ENCODE results near the gene GNB1L. TPM values are rescaled to one million over a fixed set of nuclear protein-coding genes. Genes with fewer than 3 reads are reported as not detected.

GNB1L gene
- total and polyA plus RNA-seq, 10 of the 15 experiments (the other 5 are each of a cell fraction or from before 2014, with no cell fraction given) = 0.21 to 19.4 (median 6.8) TPM

- Histone ChIP-seq H3K27me3 (replicated peaks in 1 of 2; ENCODE audit: control insufficient read depth in 2 of 2, insufficient read depth in 2 of 2, low read length in 1 of 2) (no peaks in the 10 kb centered on the region), H3K4me1 (ENCODE audit: control insufficient read depth, insufficient read depth, low read length) (no peaks in the 10 kb centered on the region), H3K4me3 (no peak overlapping the region), H4K20me1 (ENCODE audit: control insufficient read depth, insufficient read depth) (no peaks in the 10 kb centered on the region), H3K9me3 (replicated peaks; ENCODE audit: control insufficient read depth, insufficient read depth, low read length) (no peaks in the 10 kb centered on the region), H3K27ac (ENCODE audit: control insufficient read depth, insufficient read depth) (no peak overlapping the region), H3K4me2 (ENCODE audit: control insufficient read depth, insufficient read depth) (no peak overlapping the region), H3K79me2 (ENCODE audit: control insufficient read depth, insufficient read depth, low read length) (no peaks in the 10 kb centered on the region), H2AFZ (ENCODE audit: control insufficient read depth, low read depth, low read length) (no peak overlapping the region), H3K9ac (ENCODE audit: control insufficient read depth, insufficient read depth, low read length) (no peak overlapping the region), H3K36me3 (ENCODE audit: control insufficient read depth in 2 of 2, insufficient read depth in 2 of 2, low read length in 1 of 2) (no peaks in the 10 kb centered on the region)
- no TSS peak for BruUV-seq (replicated peaks)
- WGBS (ENCODE audit: insufficient coverage, insufficient replicate concordance, low lambda C conversion rate, missing lambda C conversion rate) = 78% methylated on average over 7 of the region's 7 CpGs
- ChIA-PET POLR2A (no interaction called here), SMC1A (ENCODE audit: uncharacterized antibody, unreplicated experiment) (interaction anchor here (1.0 kb wide), 1 partner anchor 52 kb away, joined by 3 read pairs; no protein-coding TSS in a partner anchor), CTCF (no interaction called here), RAD21 (ENCODE audit: unreplicated experiment) (no interaction called here)
- no peak for DNase-seq (ENCODE audit: low read depth, low spot score)
- in situ Hi-C loops (cut with MboI) = no loop called here
- FAIRE-seq = no peak
- intact Hi-C loops (cut with micrococcal nuclease; ENCODE audit: unreplicated experiment) = no loop called here
- no peak for ATAC-seq
- TF ChIP-seq CREM (IDR thresholded peaks at IDR 0.05; ENCODE audit: low read depth) (no peak), ZNF687 (IDR thresholded peaks at IDR 0.05) (no peak), TBL1XR1 (IDR thresholded peaks at IDR 0.05; ENCODE audit: low read depth, low read length) (no peak), SREBF1 (IDR thresholded peaks at IDR 0.05; ENCODE audit: low read length) (no peak), RFX5 (IDR thresholded peaks at IDR 0.05; ENCODE audit: low read depth, low read length) (no peak), USF2 (IDR thresholded peaks at IDR 0.05; ENCODE audit: borderline replicate concordance, low read depth, low read length) (no peak), SUZ12 (IDR thresholded peaks at IDR 0.05; ENCODE audit: unreplicated experiment) (no peak), RUNX3 (IDR thresholded peaks at IDR 0.05; ENCODE audit: low read length) (no peak), TCF12 (IDR thresholded peaks at IDR 0.05; ENCODE audit: low read depth, low read length) (no peak), NFYB (IDR thresholded peaks at IDR 0.05; ENCODE audit: insufficient read depth, low read depth, low read length) (no peak), SMAD5 (IDR thresholded peaks at IDR 0.05; ENCODE audit: low read depth) (no peak), SIN3A (IDR thresholded peaks at IDR 0.05; ENCODE audit: low read depth, low read length) (no peak), EP300 (IDR thresholded peaks at IDR 0.05; ENCODE audit: borderline replicate concordance in 1 of 2, control insufficient read depth in 1 of 2, low read depth in 2 of 2, low read length in 2 of 2) (no peak), PAX5 (IDR thresholded peaks at IDR 0.05; ENCODE audit: borderline replicate concordance, low read depth, low read length) (no peak), CHD1 (IDR thresholded peaks at IDR 0.05; ENCODE audit: low read depth, low read length) (no peak)
- TF ChIP-seq, protein P1, sequence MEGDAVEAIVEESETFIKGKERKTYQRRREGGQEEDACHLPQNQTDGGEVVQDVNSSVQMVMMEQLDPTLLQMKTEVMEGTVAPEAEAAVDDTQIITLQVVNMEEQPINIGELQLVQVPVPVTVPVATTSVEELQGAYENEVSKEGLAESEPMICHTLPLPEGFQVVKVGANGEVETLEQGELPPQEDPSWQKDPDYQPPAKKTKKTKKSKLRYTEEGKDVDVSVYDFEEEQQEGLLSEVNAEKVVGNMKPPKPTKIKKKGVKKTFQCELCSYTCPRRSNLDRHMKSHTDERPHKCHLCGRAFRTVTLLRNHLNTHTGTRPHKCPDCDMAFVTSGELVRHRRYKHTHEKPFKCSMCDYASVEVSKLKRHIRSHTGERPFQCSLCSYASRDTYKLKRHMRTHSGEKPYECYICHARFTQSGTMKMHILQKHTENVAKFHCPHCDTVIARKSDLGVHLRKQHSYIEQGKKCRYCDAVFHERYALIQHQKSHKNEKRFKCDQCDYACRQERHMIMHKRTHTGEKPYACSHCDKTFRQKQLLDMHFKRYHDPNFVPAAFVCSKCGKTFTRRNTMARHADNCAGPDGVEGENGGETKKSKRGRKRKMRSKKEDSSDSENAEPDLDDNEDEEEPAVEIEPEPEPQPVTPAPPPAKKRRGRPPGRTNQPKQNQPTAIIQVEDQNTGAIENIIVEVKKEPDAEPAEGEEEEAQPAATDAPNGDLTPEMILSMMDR (IDR thresholded peaks at IDR 0.05 in 2 of 3, conservative IDR thresholded peaks at IDR 0.05 in 1 of 3; ENCODE audit: control insufficient read depth in 2 of 3, extremely low read depth in 1 of 3, insufficient read depth in 1 of 3, low read depth in 3 of 3, low read length in 3 of 3) = no peak
- TF ChIP-seq, protein P2, sequence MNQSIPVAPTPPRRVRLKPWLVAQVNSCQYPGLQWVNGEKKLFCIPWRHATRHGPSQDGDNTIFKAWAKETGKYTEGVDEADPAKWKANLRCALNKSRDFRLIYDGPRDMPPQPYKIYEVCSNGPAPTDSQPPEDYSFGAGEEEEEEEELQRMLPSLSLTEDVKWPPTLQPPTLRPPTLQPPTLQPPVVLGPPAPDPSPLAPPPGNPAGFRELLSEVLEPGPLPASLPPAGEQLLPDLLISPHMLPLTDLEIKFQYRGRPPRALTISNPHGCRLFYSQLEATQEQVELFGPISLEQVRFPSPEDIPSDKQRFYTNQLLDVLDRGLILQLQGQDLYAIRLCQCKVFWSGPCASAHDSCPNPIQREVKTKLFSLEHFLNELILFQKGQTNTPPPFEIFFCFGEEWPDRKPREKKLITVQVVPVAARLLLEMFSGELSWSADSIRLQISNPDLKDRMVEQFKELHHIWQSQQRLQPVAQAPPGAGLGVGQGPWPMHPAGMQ (IDR thresholded peaks at IDR 0.05; ENCODE audit: borderline replicate concordance) = no peak
Observed at GRCh38 chr22:19825904-19826618, 28.6 kb downstream of the GNB1L start.

All from GM12878 (cell line).